Suprapubic skin (tissue), 3 donors: Measurements from ENCODE around the gene BRPF1.

Experiments used
- CTCF ChIP-seq, 2 donors: fragments of 200-600 bp in 1 of 2; fragments of 450-650 bp in 1 of 2; sonication (generic) in 1 of 2; IDR thresholded peaks; one replicate each; pipeline ENCODE4 v1.5.1; 2016 to 2019; ENCODE audit warnings: antibody characterized with exemption in 2 of 2, mild to moderate bottlenecking in 1 of 2, moderate library complexity in 1 of 2
- EP300 ChIP-seq: sonication (generic); formaldehyde crosslinking; IDR thresholded peaks from one replicate; pipeline ENCODE4 v1.6.1; 2017; ENCODE audit warnings: antibody characterized with exemption
- POLR2A ChIP-seq, 2 donors: fragments of 450-650 bp; IDR thresholded peaks; one replicate each; pipeline ENCODE4 v1.6.1; 2017; ENCODE audit warnings: antibody characterized with exemption in 2 of 2, mild to moderate bottlenecking in 2 of 2, moderate library complexity in 2 of 2

- no peak for TF ChIP-seq CTCF (IDR thresholded peaks at IDR 0.05)
- no peak for TF ChIP-seq POLR2A (IDR thresholded peaks at IDR 0.05)
- no peak for TF ChIP-seq EP300
Observed at GRCh38 chr3:9747267-9747666, 15.7 kb downstream of the BRPF1 start.
